PC-9 (cell line): ENCODE measurements around the gene GATAD2A.
"Not testable (repeated sequence)": the region's sequence is repeated elsewhere in the genome, so short reads cannot be mapped to it uniquely, and the experiment has no call there.

Experiments
- CTCF ChIP-seq: fragments of 200-600 bp; sonication (generic); conservative IDR thresholded peaks from 2 replicates; pipeline ENCODE4 v1.6.1; 2017; ENCODE audit warnings: mixed run types, antibody characterized with exemption, mild to moderate bottlenecking, moderate library complexity
- EZH2 ChIP-seq: fragments of 200-600 bp; sonication (generic); IDR thresholded peaks from 2 replicates; pipeline ENCODE4 v1.8.0; 2017; ENCODE audit warnings: antibody characterized with exemption, low read depth

GRCh38 chr19:19455166-19455919 lies 49.9 kb downstream of the GATAD2A start:
- not testable (repeated sequence) for TF ChIP-seq CTCF, EZH2
